ENCODE data around the gene DHRSX. TPM values are rescaled to one million over a fixed set of nuclear protein-coding genes. Genes with fewer than 3 reads are reported as not detected.

The DHRSX gene
- total and polyA plus RNA-seq, 10 of the 15 experiments (the other 5 are each of a cell fraction or from before 2014, with no cell fraction given), result 1.7 to 39.5 (median 16.5) TPM

- ChIA-PET SMC1A (ENCODE audit: uncharacterized antibody, unreplicated experiment) (no interaction called here), RAD21 (ENCODE audit: unreplicated experiment) (no interaction called here), POLR2A (no interaction called here), CTCF (no interaction called here)
- BruUV-seq (replicated peaks), result no TSS peak
- Histone ChIP-seq H3K27ac (ENCODE audit: control insufficient read depth, insufficient read depth) (no peak overlapping the region), H2AFZ (ENCODE audit: control insufficient read depth, low read depth, low read length) (no peak overlapping the region), H3K4me2 (ENCODE audit: control insufficient read depth, insufficient read depth) (no peak overlapping the region), H4K20me1 (ENCODE audit: control insufficient read depth, insufficient read depth) (no peaks in the 10 kb centered on the region), H3K9me3 (replicated peaks; ENCODE audit: control insufficient read depth, insufficient read depth, low read length) (peaks cover 8% of the 10 kb centered on the region), H3K79me2 (ENCODE audit: control insufficient read depth, insufficient read depth, low read length) (no peaks in the 10 kb centered on the region), H3K4me1 (ENCODE audit: control insufficient read depth, insufficient read depth, low read length) (no peaks in the 10 kb centered on the region), H3K9ac (ENCODE audit: control insufficient read depth, insufficient read depth, low read length) (no peak overlapping the region), H3K4me3 (no peak overlapping the region), H3K36me3 (ENCODE audit: control insufficient read depth in 2 of 2, insufficient read depth in 2 of 2, low read length in 1 of 2) (peaks cover 4 to 8% of the 10 kb centered on the region in 2 experiments; a peak in 3 of 4 replicates), H3K27me3 (replicated peaks in 1 of 2; ENCODE audit: control insufficient read depth in 2 of 2, insufficient read depth in 2 of 2, low read length in 1 of 2) (no peaks in the 10 kb centered on the region)
- in situ Hi-C loops (cut with MboI), result no loop called here
- no peak for FAIRE-seq
- DNase-seq (ENCODE audit: low read depth, low spot score), result no peak
- ATAC-seq, result no peak
- WGBS (ENCODE audit: insufficient coverage, insufficient replicate concordance, low lambda C conversion rate, missing lambda C conversion rate), result 86% methylated on average over 12 of the region's 12 CpGs
- intact Hi-C loops (cut with micrococcal nuclease; ENCODE audit: unreplicated experiment), result no loop called here
- no peak for TF ChIP-seq ZZZ3 (IDR thresholded peaks at IDR 0.05; ENCODE audit: control insufficient read depth, insufficient read length, low read depth)
- no peak for TF ChIP-seq JUND (IDR thresholded peaks at IDR 0.05; ENCODE audit: low read depth, low read length)
- no peak for TF ChIP-seq ATF2 (IDR thresholded peaks at IDR 0.05; ENCODE audit: low read length)
- TF ChIP-seq IKZF2 (IDR thresholded peaks at IDR 0.05), result no peak
- no peak for TF ChIP-seq MYC (IDR thresholded peaks at IDR 0.05; ENCODE audit: insufficient read depth, insufficient read length, insufficient replicate concordance, low read length, severe bottlenecking)
- TF ChIP-seq DPF2 (IDR thresholded peaks at IDR 0.05), result no peak
- TF ChIP-seq USF2 (IDR thresholded peaks at IDR 0.05; ENCODE audit: borderline replicate concordance, low read depth, low read length), result no peak
- no peak for TF ChIP-seq NR2C2 (IDR thresholded peaks at IDR 0.05; ENCODE audit: borderline replicate concordance, control insufficient read depth, insufficient read length, low read depth)
- TF ChIP-seq ESRRA (IDR thresholded peaks at IDR 0.05; ENCODE audit: low read length), result no peak
- TF ChIP-seq POLR2AphosphoS2 (IDR thresholded peaks at IDR 0.05; ENCODE audit: low read depth, low read length), result no peak
- no peak for TF ChIP-seq CTCF (IDR thresholded peaks at IDR 0.05 in 2 of 3, conservative IDR thresholded peaks at IDR 0.05 in 1 of 3; ENCODE audit: control insufficient read depth in 2 of 3, extremely low read depth in 1 of 3, insufficient read depth in 1 of 3, low read depth in 3 of 3, low read length in 3 of 3)
- no peak for TF ChIP-seq SREBF1 (IDR thresholded peaks at IDR 0.05; ENCODE audit: low read length)
- no peak for TF ChIP-seq ELK1 (IDR thresholded peaks at IDR 0.05; ENCODE audit: low read depth, low read length)
- no peak for TF ChIP-seq RAD21 (IDR thresholded peaks at IDR 0.05; ENCODE audit: insufficient read depth, low read depth, low read length)
- TF ChIP-seq SUPT20H (IDR thresholded peaks at IDR 0.05; ENCODE audit: borderline replicate concordance, control insufficient read depth, low read depth, low read length), result no peak
- no peak for TF ChIP-seq SMC3 (IDR thresholded peaks at IDR 0.05; ENCODE audit: borderline replicate concordance, low read length)
- no peak for TF ChIP-seq MAX (IDR thresholded peaks at IDR 0.05; ENCODE audit: low read depth, low read length)
- no peak for TF ChIP-seq CREM (IDR thresholded peaks at IDR 0.05; ENCODE audit: low read depth)
Measured at GRCh38 chrX:2410279-2411020, 90.3 kb downstream of the DHRSX start.
